Natural killer cell (primary cell): Measurements from ENCODE around the gene NXF1. TPM values are rescaled to one million over a fixed set of nuclear protein-coding genes. Genes with fewer than 3 reads are reported as not detected.
A peak's percentile ranks its signal among the peaks of the same experiment; 100 is the strongest.

Experiments
- ATAC-seq, 3 donors: fragments of 150-1000 bp in 2 of 3; fragments of 200-7000 bp in 1 of 3; cut with Tn5 transposase; 1 replicate in 1 of 3; 2 replicates in 2 of 3; pipeline ENCODE4 v1.10.0; 2021; ENCODE audit warnings: mild to moderate bottlenecking in 2 of 3, moderate library complexity in 2 of 3
- DNase-seq, 2 donors: peaks; one replicate each; pipeline versions ENCODE4 v3.0.0 to v3.0.0-alpha.2; 2013 to 2021; ENCODE audit warnings: mixed read lengths in 1 of 2
- H3K27ac ChIP-seq: one replicate; pipeline ENCODE4 v1.5.1; 2013; ENCODE audit warnings: mild to moderate bottlenecking, low read length
- H3K27me3 ChIP-seq: one replicate; pipeline ENCODE4 v1.6.1; 2013; ENCODE audit warnings: low read length; ENCODE audit not compliant: control insufficient read depth, insufficient read depth
- H3K36me3 ChIP-seq: one replicate; pipeline ENCODE4 v1.6.1; 2013; ENCODE audit warnings: low read length; ENCODE audit not compliant: control insufficient read depth, insufficient read depth
- H3K4me1 ChIP-seq: one replicate; pipeline ENCODE4 v1.6.1; 2013; ENCODE audit warnings: low read length; ENCODE audit not compliant: control insufficient read depth, insufficient read depth
- H3K4me3 ChIP-seq: one replicate; pipeline ENCODE4 v1.5.1; 2013; ENCODE audit warnings: low read length
- H3K9me3 ChIP-seq: one replicate; pipeline ENCODE4 v1.6.1; 2013; ENCODE audit warnings: low read length; ENCODE audit not compliant: control insufficient read depth, insufficient read depth
- H3K27ac Mint-ChIP-seq, 2 donors: one replicate each; pipeline ENCODE4 v1.8.0; 2022; ENCODE audit warnings: mild to moderate bottlenecking in 2 of 2, mixed read lengths in 2 of 2, moderate library complexity in 1 of 2
- H3K27me3 Mint-ChIP-seq, 2 donors: one replicate each; pipeline ENCODE4 v1.8.0; 2022; ENCODE audit warnings: low read depth in 2 of 2, mixed read lengths in 2 of 2
- H3K36me3 Mint-ChIP-seq: one replicate; pipeline ENCODE4 v1.8.0; 2022; ENCODE audit warnings: mixed read lengths
- H3K4me1 Mint-ChIP-seq, 2 donors: one replicate each; pipeline ENCODE4 v1.8.0; 2022; ENCODE audit warnings: mixed read lengths in 2 of 2
- H3K4me3 Mint-ChIP-seq: one replicate; pipeline ENCODE4 v1.8.0; 2022; ENCODE audit warnings: mild to moderate bottlenecking, moderate library complexity, mixed read lengths
- H3K9me3 Mint-ChIP-seq, 2 donors: one replicate each; pipeline ENCODE4 v1.8.0; 2022; ENCODE audit warnings: mixed read lengths in 2 of 2
- WGBS: methylation state at CpG from one replicate; pipeline ENCODE4 v1.1.7; 2013; ENCODE audit warnings: missing lambda C conversion rate; ENCODE audit not compliant: insufficient coverage; 5-methylcytosine and 5-hydroxymethylcytosine counted together
- intact Hi-C: fragments of 100-400 bp; cut with micrococcal nuclease; formaldehyde crosslinking; loops from one replicate; pipeline ENCODE4 v1.14.2; 2022
- total RNA-seq, 4 donors: library from RNA; stranded (reverse); fragments of 120-200 nt in 1 of 4; gene quantifications; one replicate each; pipeline versions ENCODE4 v1.2.3 to v1.2.4, GENCODE V29; 2013 to 2022
- TF ChIP-seq, protein P1 (sequence below): fragments of 200-600 bp; IDR thresholded peaks from one replicate; pipeline ENCODE4 v1.8.0; 2022; ENCODE audit warnings: antibody characterized with exemption

Gene NXF1
- total RNA-seq, 3 donors from 2014 or later (not counting 1 experiment from before 2014, with no cell fraction given) = 284 to 341 (median 319) TPM

DNA sequence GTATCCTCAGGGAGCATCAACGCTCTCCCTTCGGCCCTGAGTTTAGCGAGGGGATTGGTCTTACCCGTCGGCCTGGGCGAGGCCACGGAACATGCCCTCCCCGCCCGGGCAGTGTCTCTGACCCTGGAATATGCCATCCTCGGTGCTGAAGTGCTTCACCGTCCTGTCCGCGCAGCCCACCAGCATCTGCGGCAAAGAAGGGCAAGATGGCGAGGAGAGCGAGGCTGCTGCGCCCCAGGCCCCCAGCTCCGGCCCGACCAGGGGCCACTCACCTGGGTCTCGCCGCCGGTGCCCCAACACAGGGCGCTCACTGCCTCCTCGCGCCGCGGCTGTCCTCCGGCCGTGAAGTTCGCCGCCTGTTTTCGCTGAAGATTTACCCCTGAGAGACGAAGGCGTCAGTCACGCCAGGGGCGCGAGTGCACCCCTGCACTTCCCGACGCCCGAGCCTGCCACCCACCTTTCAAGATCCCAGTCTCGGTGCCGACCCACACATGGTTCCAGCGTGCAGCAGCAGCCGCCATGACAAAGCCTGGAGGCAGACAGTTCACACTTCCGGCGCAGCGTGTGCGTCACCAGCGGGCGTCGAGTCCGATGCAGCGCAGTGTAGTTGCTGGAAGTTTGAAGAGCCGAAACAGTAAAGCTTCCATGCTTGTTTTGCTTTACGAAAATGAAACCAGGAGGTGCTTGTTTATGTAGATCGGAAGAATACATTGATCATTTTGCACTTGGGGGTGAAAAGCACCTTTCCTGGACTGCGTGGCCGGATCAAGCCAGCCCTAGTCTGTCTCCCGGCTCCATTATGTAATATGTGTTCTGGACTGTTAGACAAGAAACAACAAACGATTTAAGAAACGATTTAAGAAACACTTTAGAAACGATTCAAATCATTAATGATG lies 34.1 kb upstream of the NXF1 start, which contains the start of gene WDR74:
WDR74 (minus strand) TSS at position 541 of the 896 bp plus-strand sequence; CDS start at position 521, 20 bp downstream.
- Mint-ChIP-seq H3K9me3 (no peaks in the 10 kb centered on the region), H3K4me3 (no peak within 1 kb of the TSS), H3K36me3 (no peaks in the 10 kb centered on the region), H3K27me3 (no peaks in the 10 kb centered on the region), H3K27ac (no peak within 1 kb of the TSS), H3K4me1 (peaks cover 17 to 19% of the 10 kb centered on the region in 2 donors)
- peak; percentile 46 to 67 (median 49) for ATAC-seq
- peaks cover 35% of the 10 kb centered on the region for H3K4me1 ChIP-seq
- under 1% methylated on average over 60 of the region's 62 CpGs for WGBS
- H3K36me3 ChIP-seq = peaks cover 23% of the 10 kb centered on the region
- H3K27me3 ChIP-seq = no peaks in the 10 kb centered on the region
- TF ChIP-seq, protein P1, sequence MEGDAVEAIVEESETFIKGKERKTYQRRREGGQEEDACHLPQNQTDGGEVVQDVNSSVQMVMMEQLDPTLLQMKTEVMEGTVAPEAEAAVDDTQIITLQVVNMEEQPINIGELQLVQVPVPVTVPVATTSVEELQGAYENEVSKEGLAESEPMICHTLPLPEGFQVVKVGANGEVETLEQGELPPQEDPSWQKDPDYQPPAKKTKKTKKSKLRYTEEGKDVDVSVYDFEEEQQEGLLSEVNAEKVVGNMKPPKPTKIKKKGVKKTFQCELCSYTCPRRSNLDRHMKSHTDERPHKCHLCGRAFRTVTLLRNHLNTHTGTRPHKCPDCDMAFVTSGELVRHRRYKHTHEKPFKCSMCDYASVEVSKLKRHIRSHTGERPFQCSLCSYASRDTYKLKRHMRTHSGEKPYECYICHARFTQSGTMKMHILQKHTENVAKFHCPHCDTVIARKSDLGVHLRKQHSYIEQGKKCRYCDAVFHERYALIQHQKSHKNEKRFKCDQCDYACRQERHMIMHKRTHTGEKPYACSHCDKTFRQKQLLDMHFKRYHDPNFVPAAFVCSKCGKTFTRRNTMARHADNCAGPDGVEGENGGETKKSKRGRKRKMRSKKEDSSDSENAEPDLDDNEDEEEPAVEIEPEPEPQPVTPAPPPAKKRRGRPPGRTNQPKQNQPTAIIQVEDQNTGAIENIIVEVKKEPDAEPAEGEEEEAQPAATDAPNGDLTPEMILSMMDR = no peak
- no peaks in the 10 kb centered on the region for H3K9me3 ChIP-seq
- peak within 1 kb of the TSS; percentile 92 for H3K27ac ChIP-seq
- DNase-seq = peak; percentile 88 to 98
- H3K4me3 ChIP-seq = peak within 1 kb of the TSS; percentile 82
- intact Hi-C loops = loop anchor here (1.0 to 2.0 kb wide), 2 partner anchors 8 to 34 kb away; partner anchors contain the start of gene NXF1

DNA sequence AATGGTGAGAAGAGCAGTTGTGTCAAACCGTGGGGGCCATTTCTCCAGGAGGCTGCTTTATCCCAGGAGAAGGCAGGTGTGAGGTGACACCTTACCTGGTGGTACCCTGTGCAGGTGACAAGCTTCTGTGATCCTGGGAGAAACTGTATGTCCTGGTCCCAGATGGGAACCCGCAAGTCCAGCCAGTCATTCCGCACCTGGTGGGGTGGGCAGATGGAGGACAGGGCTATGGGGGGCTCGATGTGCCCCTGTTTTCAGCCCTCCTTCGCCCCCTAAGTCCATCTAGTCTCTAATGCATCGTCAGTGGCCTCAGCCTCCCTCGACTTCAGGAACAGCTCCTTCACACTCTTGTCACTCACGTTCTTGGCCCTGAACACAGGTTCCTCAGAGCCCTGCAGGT lies 30.1 kb upstream of the NXF1 start:
- H3K4me1 ChIP-seq = peaks cover 30% of the 10 kb centered on the region
- no peaks in the 10 kb centered on the region for H3K27me3 ChIP-seq
- no peaks in the 10 kb centered on the region for H3K36me3 Mint-ChIP-seq
- peak overlapping the region in 1 of 2 donors; percentile 36 for H3K27ac Mint-ChIP-seq
- H3K4me3 ChIP-seq = no peak overlapping the region
- DNase-seq (no peak), ATAC-seq (no peak)
- intact Hi-C loops = no loop called here
- no peaks in the 10 kb centered on the region for H3K9me3 Mint-ChIP-seq
- peaks cover 40 to 50% of the 10 kb centered on the region in 2 donors for H3K4me1 Mint-ChIP-seq
- TF ChIP-seq, protein P1 = no peak
- H3K9me3 ChIP-seq = no peaks in the 10 kb centered on the region
- H3K27me3 Mint-ChIP-seq = no peaks in the 10 kb centered on the region
- H3K4me3 Mint-ChIP-seq = no peak overlapping the region
- 95% methylated on average over 8 of the region's 8 CpGs for whole genome bisulfite sequencing
- no peak overlapping the region for H3K27ac ChIP-seq
- peaks cover 30% of the 10 kb centered on the region for H3K36me3 ChIP-seq

DNA sequence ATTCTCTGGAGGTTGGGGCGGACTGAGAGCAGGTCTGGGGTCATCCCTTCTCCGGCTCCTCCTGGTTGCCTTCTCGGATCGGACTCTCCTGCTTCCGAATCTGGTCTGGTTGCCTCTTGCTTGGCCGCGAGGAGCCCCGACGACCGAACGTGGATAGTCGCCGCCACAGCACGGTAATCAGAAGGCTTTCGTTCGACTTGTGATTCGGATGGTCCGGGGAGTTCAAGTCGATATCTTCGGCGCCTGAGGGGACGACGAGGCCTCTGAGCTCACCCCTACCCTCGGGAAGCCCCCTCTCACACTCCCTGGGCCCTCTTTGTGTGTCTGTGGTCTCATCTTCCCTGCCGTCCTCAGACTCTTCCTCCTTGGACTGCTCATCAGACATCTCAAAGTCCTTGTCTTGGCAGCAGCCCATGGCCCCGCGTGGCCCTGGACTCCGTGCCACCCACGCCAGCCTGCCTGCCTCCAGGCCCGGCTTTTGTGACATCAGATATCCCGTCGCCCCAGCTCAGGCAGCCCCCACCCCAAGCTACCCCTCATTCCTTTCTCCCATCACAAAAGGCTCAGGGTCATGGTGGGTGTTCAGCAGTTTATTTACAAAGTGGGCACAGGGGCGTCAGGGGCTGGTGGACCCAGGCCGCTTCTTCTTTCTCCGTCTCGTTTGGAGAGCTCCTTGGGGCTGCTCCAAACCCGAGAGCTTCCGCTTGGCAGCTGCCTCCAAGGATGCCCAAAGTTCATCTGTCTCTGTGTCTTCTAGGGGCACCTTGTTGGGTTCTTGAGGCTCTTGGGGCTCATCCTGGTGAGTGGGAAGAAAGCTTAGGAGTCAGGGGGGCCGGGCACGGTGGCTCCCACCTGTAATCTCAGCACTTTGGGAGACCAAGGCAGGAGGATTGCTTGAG lies 27.3 kb upstream of the NXF1 start, which contains the start of gene TEX54:
TEX54 (minus strand) TSS at position 506 of the 899 bp plus-strand sequence.
- Mint-ChIP-seq H3K4me3 (peak within 1 kb of the TSS; percentile 97), H3K27ac (peak within 1 kb of the TSS; percentile 99 to 100), H3K9me3 (no peaks in the 10 kb centered on the region), H3K36me3 (no peaks in the 10 kb centered on the region), H3K4me1 (peaks cover 26 to 42% of the 10 kb centered on the region in 2 donors), H3K27me3 (no peaks in the 10 kb centered on the region)
- H3K4me3 ChIP-seq = peak within 1 kb of the TSS; percentile 87
- 26% methylated on average over 40 of the region's 40 CpGs for WGBS
- intact Hi-C loops = loop anchor here (1.0 to 2.0 kb wide), 2 partner anchors 27 to 106 kb away; partner anchors contain the start of genes HNRNPUL2 and NXF1
- peaks cover 22% of the 10 kb centered on the region for H3K4me1 ChIP-seq
- no peaks in the 10 kb centered on the region for H3K9me3 ChIP-seq
- peak within 1 kb of the TSS; percentile 93 for H3K27ac ChIP-seq
- DNase-seq (no peak), ATAC-seq (peak in 2 of 3 donors; percentile 1)
- H3K27me3 ChIP-seq = no peaks in the 10 kb centered on the region
- TF ChIP-seq, protein P1 = no peak
- H3K36me3 ChIP-seq = peaks cover 37% of the 10 kb centered on the region
